BJ (cell line): ENCODE measurements around the gene MCTP1. TPM values are rescaled to one million over a fixed set of nuclear protein-coding genes. Genes with fewer than 3 reads are reported as not detected.
A peak's percentile ranks its signal among the peaks of the same experiment; 100 is the strongest.

Experiments
- CTCF ChIA-PET: fragments of 350-600 bp; formaldehyde crosslinking; extraction: SDS; loops from one replicate; lab custom pipeline; 2021; ENCODE audit warnings: antibody characterized with exemption, inconsistent platforms; lab: Yijun Ruan, JAX
- POLR2A ChIA-PET: fragments of 300-600 bp; sonication (Branson Sonifier 250); formaldehyde crosslinking; extraction: SDS; loops from one replicate; lab custom pipeline; 2021; ENCODE audit warnings: antibody characterized with exemption; lab: Charles Lee
- DNase-seq: peaks from one replicate; pipeline ENCODE4 v3.0.0-alpha.2; 2011; ENCODE audit warnings: low read depth
- H3K27me3 ChIP-seq: 2 replicates; pipeline ENCODE4 v1.6.0; 2011; ENCODE audit warnings: low read length; ENCODE audit not compliant: control insufficient read depth, insufficient read depth
- H3K36me3 ChIP-seq: 2 replicates; pipeline ENCODE4 v1.5.1; 2011; ENCODE audit warnings: low read length; ENCODE audit not compliant: control insufficient read depth, insufficient read depth
- H3K4me3 ChIP-seq: 2 replicates; pipeline ENCODE4 v1.5.1; 2011; ENCODE audit warnings: low read depth, mild to moderate bottlenecking, control low read depth, low read length
- CTCF ChIP-seq: IDR thresholded peaks from 2 replicates; pipeline ENCODE4 v1.5.1; 2011; ENCODE audit warnings: low read depth, mild to moderate bottlenecking, control low read depth, inconsistent platforms, low read length, moderate library complexity; ENCODE audit not compliant: insufficient read depth
- polyA plus RNA-seq: library from polyadenylated mRNA; depleted of rRNA; stranded (reverse); fragments of >200 nt; gene quantifications from 2 replicates; pipeline ENCODE4 v1.2.3, GENCODE V29; 2011

MCTP1 gene
- polyA plus RNA-seq, 1 experiment, result 0.02 TPM

DNA sequence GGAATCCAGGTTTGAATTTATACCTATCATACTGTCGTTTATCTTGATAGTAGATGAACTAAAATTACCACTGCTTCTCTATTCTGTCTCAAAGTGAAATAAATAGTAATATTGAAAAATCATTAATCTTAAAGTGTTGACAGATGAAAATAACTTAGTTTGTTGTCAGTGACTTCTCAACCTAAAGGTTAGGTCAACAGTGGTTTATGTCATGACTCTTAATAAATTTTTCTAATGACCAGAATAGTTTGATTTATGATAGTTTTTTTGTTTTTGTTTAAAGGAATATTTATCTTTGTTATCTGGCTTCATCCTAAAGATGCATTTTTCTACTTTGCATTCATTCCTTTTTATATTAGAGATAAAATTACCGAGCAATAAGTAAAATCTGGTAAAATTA, 585.3 kb downstream of the MCTP1 start:
- Histone ChIP-seq H3K27me3 (no peaks in the 10 kb centered on the region), H3K36me3 (no peaks in the 10 kb centered on the region), H3K4me3 (no peak overlapping the region)
- no peak for TF ChIP-seq CTCF
- CTCF ChIA-PET, result no interaction called here
- no peak for DNase-seq
- POLR2A ChIA-PET, result no interaction called here

- no peaks in the 10 kb centered on the region for H3K36me3 ChIP-seq
- no peak for TF ChIP-seq CTCF
- H3K4me3 ChIP-seq, result no peak overlapping the region
- DNase-seq, result no peak
- ChIA-PET CTCF (interaction anchor here (1.0 kb wide), 1 partner anchor 15 kb away, joined by 4 read pairs; no protein-coding TSS in a partner anchor), POLR2A (no interaction called here)
- H3K27me3 ChIP-seq, result no peaks in the 10 kb centered on the region
These were observed 586.7 kb downstream of the MCTP1 start for GRCh38 chr5:94698197-94698596.

GRCh38 chr5:94694671-94695070, 590.2 kb downstream of the MCTP1 start:
- CTCF ChIA-PET, result no interaction called here
- no peaks in the 10 kb centered on the region for H3K27me3 ChIP-seq

GRCh38 chr5:94693845-94694370, 591.0 kb downstream of the MCTP1 start:
- ChIA-PET CTCF (no interaction called here), POLR2A (no interaction called here)
- TF ChIP-seq CTCF, result no peak
- no peaks in the 10 kb centered on the region for H3K36me3 ChIP-seq
- no peak overlapping the region for H3K4me3 ChIP-seq
- H3K27me3 ChIP-seq, result no peaks in the 10 kb centered on the region
- no peak for DNase-seq

More at GRCh38 chr5:94694671-94695070, 590.2 kb downstream of the MCTP1 start:
- no peaks in the 10 kb centered on the region for H3K36me3 ChIP-seq
- TF ChIP-seq CTCF, result no peak
- H3K4me3 ChIP-seq, result no peak overlapping the region
- POLR2A ChIA-PET, result interaction anchor here (0.6 kb wide), 1 partner anchor 88 kb away, joined by 3 read pairs; no protein-coding TSS in a partner anchor
- peak; percentile 32 for DNase-seq

GRCh38 chr5:94693043-94693822, 591.7 kb downstream of the MCTP1 start:
- H3K4me3 ChIP-seq, result no peak overlapping the region
- ChIA-PET POLR2A (no interaction called here), CTCF (interaction anchor here (1.0 kb wide), 1 partner anchor 1086 kb away, joined by 3 read pairs; no protein-coding TSS in a partner anchor)
- TF ChIP-seq CTCF, result peak; percentile 36
- H3K36me3 ChIP-seq, result no peaks in the 10 kb centered on the region
- peak; percentile 92 for DNase-seq
- H3K27me3 ChIP-seq, result no peaks in the 10 kb centered on the region
